ENCODE data around the gene ANO1.

DNA sequence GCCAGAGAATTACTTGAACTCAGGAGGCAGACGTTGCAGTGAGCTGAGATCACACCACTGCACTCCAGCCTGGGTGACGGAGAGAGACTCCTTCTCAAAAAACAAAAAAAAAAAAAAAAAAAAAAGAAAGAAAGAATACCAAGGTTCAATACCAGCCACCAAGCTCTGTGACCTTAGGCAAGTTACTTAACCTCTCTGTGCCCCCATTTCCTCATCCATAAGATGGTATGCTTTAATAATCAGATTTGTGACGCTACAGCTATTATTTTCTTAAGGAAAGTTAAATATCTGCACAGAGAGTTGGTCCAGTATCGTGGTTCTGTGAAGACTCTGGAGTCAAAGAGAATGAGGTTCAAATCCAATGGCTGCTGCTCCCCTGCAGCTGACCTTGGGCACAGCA is 67.7 kb downstream of the ANO1 start:
- TF ChIP-seq, protein P1, sequence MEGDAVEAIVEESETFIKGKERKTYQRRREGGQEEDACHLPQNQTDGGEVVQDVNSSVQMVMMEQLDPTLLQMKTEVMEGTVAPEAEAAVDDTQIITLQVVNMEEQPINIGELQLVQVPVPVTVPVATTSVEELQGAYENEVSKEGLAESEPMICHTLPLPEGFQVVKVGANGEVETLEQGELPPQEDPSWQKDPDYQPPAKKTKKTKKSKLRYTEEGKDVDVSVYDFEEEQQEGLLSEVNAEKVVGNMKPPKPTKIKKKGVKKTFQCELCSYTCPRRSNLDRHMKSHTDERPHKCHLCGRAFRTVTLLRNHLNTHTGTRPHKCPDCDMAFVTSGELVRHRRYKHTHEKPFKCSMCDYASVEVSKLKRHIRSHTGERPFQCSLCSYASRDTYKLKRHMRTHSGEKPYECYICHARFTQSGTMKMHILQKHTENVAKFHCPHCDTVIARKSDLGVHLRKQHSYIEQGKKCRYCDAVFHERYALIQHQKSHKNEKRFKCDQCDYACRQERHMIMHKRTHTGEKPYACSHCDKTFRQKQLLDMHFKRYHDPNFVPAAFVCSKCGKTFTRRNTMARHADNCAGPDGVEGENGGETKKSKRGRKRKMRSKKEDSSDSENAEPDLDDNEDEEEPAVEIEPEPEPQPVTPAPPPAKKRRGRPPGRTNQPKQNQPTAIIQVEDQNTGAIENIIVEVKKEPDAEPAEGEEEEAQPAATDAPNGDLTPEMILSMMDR (IDR thresholded peaks at IDR 0.05) = no peak
- TF ChIP-seq RFX5 (IDR thresholded peaks at IDR 0.05; ENCODE audit: low read length) (no peak), YY1 (IDR thresholded peaks at IDR 0.05; ENCODE audit: low read depth) (no peak)
